ENCODE data around the gene TYW1B.
"Not testable (repeated sequence)": the region's sequence is repeated elsewhere in the genome, so short reads cannot be mapped to it uniquely, and the experiment has no call there.

DNA sequence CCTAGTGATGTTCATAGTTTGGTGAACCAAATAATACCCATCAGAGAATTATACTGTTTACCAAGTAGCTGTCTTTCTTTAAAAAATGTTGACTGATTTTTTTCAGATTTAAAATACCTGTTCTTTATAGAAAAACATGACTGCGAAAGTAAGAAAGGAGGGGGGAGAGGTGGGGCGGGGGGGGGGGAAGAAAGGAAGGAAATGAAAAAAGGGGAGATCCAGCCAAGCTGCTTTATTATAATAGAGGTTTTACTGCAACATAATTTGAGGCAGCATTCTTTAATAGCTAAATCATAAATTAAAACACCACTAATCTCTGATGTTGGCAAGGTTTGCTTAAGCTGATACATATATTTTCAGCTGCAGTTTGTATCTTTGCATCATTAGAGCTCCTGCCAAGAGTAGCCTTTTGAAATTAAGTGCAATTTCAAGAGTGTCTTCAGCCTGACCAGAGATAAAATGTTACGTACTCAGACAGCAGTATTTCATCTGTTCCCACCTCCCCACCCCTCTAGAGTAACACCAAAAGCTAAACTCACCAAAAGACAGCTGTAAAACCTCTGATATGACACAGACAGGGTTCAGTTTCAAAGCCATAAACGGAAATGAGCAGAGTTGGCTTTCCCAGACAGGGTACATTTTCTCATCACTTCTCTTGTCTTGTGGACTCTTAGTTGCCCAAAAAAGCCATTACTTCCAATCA lies 202.1 kb downstream of the TYW1B start:
- not testable (repeated sequence) for TF ChIP-seq SUZ12 (IDR thresholded peaks at IDR 0.05; ENCODE audit: extremely low read depth, insufficient read depth, insufficient read length); ZNF274 (IDR thresholded peaks at IDR 0.05; ENCODE audit: low read depth, low read length); YY1 (IDR thresholded peaks at IDR 0.05; ENCODE audit: insufficient read depth, insufficient read length)
